CD4-positive, alpha-beta T cell treated with Interferon alpha-2 for 1 hour (primary cell): ENCODE data around the gene ITGAV.

Source experiments
- DNase-seq, 2 donors: peaks; one replicate each; pipeline ENCODE4 v3.0.0-alpha.2; 2020 to 2022

The ITGAV gene

GRCh38 chr2:186683341-186683740 is 93.5 kb downstream of the ITGAV start:
- DNase-seq, result no peak

- DNase-seq, result no peak
These were observed 98.0 kb downstream of the ITGAV start for GRCh38 chr2:186687807-186688211.

- DNase-seq, result no peak
These were observed 99.0 kb downstream of the ITGAV start for GRCh38 chr2:186688813-186689212.

GRCh38 chr2:186690786-186691185 is 100.9 kb downstream of the ITGAV start:
- DNase-seq, result no peak

- no peak for DNase-seq
These were observed 101.4 kb downstream of the ITGAV start for GRCh38 chr2:186691231-186691630.

- DNase-seq, result no peak
These were observed 102.0 kb downstream of the ITGAV start for GRCh38 chr2:186691900-186692299.

GRCh38 chr2:186693446-186693832 is 103.6 kb downstream of the ITGAV start:
- no peak for DNase-seq

- DNase-seq, result no peak
These were observed 105.4 kb downstream of the ITGAV start for GRCh38 chr2:186695081-186695756.

GRCh38 chr2:186696290-186696689 is 106.4 kb downstream of the ITGAV start:
- no peak for DNase-seq

- no peak for DNase-seq
These were observed 106.9 kb downstream of the ITGAV start for GRCh38 chr2:186696804-186697203.

- DNase-seq, result no peak
These were observed 107.7 kb downstream of the ITGAV start for GRCh38 chr2:186697536-186697935.

- no peak for DNase-seq
These were observed 109.9 kb downstream of the ITGAV start for GRCh38 chr2:186699742-186700141.

GRCh38 chr2:186702006-186702405 is 112.2 kb downstream of the ITGAV start:
- no peak for DNase-seq

GRCh38 chr2:186702501-186702900 is 112.6 kb downstream of the ITGAV start:
- DNase-seq, result no peak

- DNase-seq, result no peak
These were observed 115.0 kb downstream of the ITGAV start for GRCh38 chr2:186704897-186705296.

GRCh38 chr2:186709529-186710450 is 119.9 kb downstream of the ITGAV start:
- no peak for DNase-seq

GRCh38 chr2:186713691-186714090 is 123.8 kb downstream of the ITGAV start:
- no peak for DNase-seq

- DNase-seq, result no peak
These were observed 124.8 kb downstream of the ITGAV start for GRCh38 chr2:186714611-186715010.

GRCh38 chr2:186716004-186716403 is 126.1 kb downstream of the ITGAV start:
- DNase-seq, result no peak

GRCh38 chr2:186716899-186717298 is 127.0 kb downstream of the ITGAV start:
- no peak for DNase-seq

- DNase-seq, result no peak
These were observed 127.6 kb downstream of the ITGAV start for GRCh38 chr2:186717320-186718007.

- DNase-seq, result no peak
These were observed 128.3 kb downstream of the ITGAV start for GRCh38 chr2:186718122-186718521.

- DNase-seq, result no peak
These were observed 129.0 kb downstream of the ITGAV start for GRCh38 chr2:186718903-186719302.

GRCh38 chr2:186721956-186722355 is 132.1 kb downstream of the ITGAV start:
- DNase-seq, result no peak
